ENCODE results near the gene KPNB1.

The KPNB1 gene

GRCh38 chr17:47698749-47699535 lies 49.2 kb downstream of the KPNB1 start:
- DNase-seq: no peak

- no peak for DNase-seq
Observed at GRCh38 chr17:47699536-47699840, 49.8 kb downstream of the KPNB1 start.

GRCh38 chr17:47700471-47701449 lies 51.0 kb downstream of the KPNB1 start:
- no peak for DNase-seq

- DNase-seq: no peak
Observed at GRCh38 chr17:47701608-47702007, 51.9 kb downstream of the KPNB1 start.

- DNase-seq: no peak
Observed at GRCh38 chr17:47702391-47702995, 52.8 kb downstream of the KPNB1 start.

- no peak for DNase-seq
Observed at GRCh38 chr17:47703191-47703591, 53.5 kb downstream of the KPNB1 start.

GRCh38 chr17:47703671-47704070 lies 54.0 kb downstream of the KPNB1 start:
- DNase-seq: no peak

- no peak for DNase-seq
Observed at GRCh38 chr17:47704116-47704515, 54.4 kb downstream of the KPNB1 start.

GRCh38 chr17:47704736-47705135 lies 55.0 kb downstream of the KPNB1 start:
- DNase-seq: no peak

- no peak for DNase-seq
Observed at GRCh38 chr17:47705536-47706530, 56.1 kb downstream of the KPNB1 start.

GRCh38 chr17:47707056-47707804 lies 57.5 kb downstream of the KPNB1 start:
- no peak for DNase-seq

- DNase-seq: no peak
Observed at GRCh38 chr17:47707884-47708283, 58.2 kb downstream of the KPNB1 start.

- no peak for DNase-seq
Observed at GRCh38 chr17:47708312-47708863, 58.7 kb downstream of the KPNB1 start.

GRCh38 chr17:47708864-47709541 lies 59.3 kb downstream of the KPNB1 start:
- DNase-seq: no peak

- no peak for DNase-seq
Observed at GRCh38 chr17:47709594-47709993, 59.9 kb downstream of the KPNB1 start.

- no peak for DNase-seq
Observed at GRCh38 chr17:47711366-47712099, 61.8 kb downstream of the KPNB1 start.

- DNase-seq: no peak
Observed at GRCh38 chr17:47712330-47713023, 62.8 kb downstream of the KPNB1 start.

- no peak for DNase-seq
Observed at GRCh38 chr17:47713980-47714700, 64.4 kb downstream of the KPNB1 start.
